Mesodermal cell (in vitro differentiated cells): ENCODE data around the gene ABCA13.

Experiments used
- H3K27ac ChIP-seq: 2 replicates; pipeline ENCODE4 v1.7.0; 2013; ENCODE audit warnings: mild to moderate bottlenecking, low read depth, low read length, moderate library complexity; ENCODE audit not compliant: severe bottlenecking
- H3K36me3 ChIP-seq: 2 replicates; pipeline ENCODE4 v1.7.1; 2013; ENCODE audit warnings: mild to moderate bottlenecking, low read length, moderate library complexity; ENCODE audit not compliant: control insufficient read depth, insufficient read depth
- H3K4me1 ChIP-seq: one replicate; pipeline ENCODE4 v1.7.1; 2013; ENCODE audit warnings: mild to moderate bottlenecking, low read length; ENCODE audit not compliant: insufficient read depth, control insufficient read depth, poor library complexity, severe bottlenecking
- H3K4me3 ChIP-seq: 2 replicates; pipeline ENCODE4 v1.7.0; 2013; ENCODE audit warnings: low read length, control low read depth, mild to moderate bottlenecking; ENCODE audit not compliant: insufficient read depth, poor library complexity, severe bottlenecking; ENCODE audit errors: extremely low read depth
- H3K9me3 ChIP-seq: 2 replicates; pipeline ENCODE4 v1.7.1; 2013; ENCODE audit warnings: mild to moderate bottlenecking, low read length, moderate library complexity; ENCODE audit not compliant: control insufficient read depth
- WGBS, 2 experiments: methylation state at CpG; one replicate each; pipeline ENCODE4 v1.1.5; 2013; ENCODE audit warnings: missing lambda C conversion rate in 2 of 2; ENCODE audit not compliant: insufficient coverage in 2 of 2; 5-methylcytosine and 5-hydroxymethylcytosine counted together

ABCA13 gene

DNA sequence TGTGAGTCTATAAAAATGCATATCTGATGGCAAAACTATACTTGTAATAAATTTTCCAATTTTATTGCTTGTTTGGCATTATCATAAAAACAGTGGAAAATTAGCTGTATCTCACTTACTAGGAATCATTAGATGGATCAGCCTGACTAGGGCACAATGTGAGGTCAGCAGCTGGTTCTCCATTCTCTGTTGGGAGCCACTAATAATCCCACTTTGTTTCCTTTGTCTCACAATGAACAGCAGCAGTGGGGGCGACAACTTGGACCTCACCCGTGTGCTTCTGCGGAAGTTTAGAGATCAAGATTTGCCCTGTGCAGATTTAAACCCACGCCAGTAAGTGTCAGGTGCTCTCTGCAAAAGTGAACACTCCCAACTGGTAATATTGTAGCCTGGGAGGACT, 295.5 kb downstream of the ABCA13 start:
- Histone ChIP-seq H3K27ac (no peak overlapping the region), H3K36me3 (no peaks in the 10 kb centered on the region), H3K9me3 (no peaks in the 10 kb centered on the region), H3K4me1 (no peaks in the 10 kb centered on the region), H3K4me3 (no peak overlapping the region)
- WGBS, 2 experiments = 64 to 88% methylated on average over 3 to 4 of the region's 4 CpGs

DNA sequence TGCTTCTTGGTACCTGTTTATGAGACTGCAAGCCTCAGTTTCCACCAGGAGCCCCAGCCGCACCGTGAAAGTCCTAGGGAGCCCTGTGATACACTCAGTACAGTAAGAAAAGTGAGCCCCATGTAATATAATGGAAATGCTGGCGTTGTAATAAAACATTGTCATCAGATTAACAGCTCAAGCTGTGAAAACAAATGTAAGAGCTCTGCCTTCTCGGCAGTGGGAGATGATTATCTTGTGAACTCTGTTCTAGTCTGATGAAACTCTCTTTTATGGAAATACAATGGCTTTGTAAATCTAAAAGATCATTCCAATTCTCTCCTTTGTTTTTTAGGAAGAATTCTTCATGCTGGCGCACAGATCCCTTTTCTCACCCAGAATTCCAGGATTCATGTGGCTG, 299.9 kb downstream of the ABCA13 start:
- Histone ChIP-seq H3K4me1 (peaks cover 2% of the 10 kb centered on the region), H3K4me3 (no peak overlapping the region), H3K9me3 (no peaks in the 10 kb centered on the region), H3K27ac (no peak overlapping the region), H3K36me3 (no peaks in the 10 kb centered on the region)
- 60 to 84% methylated on average over 3 of the region's 5 CpGs for WGBS, 2 experiments

- no peak overlapping the region for H3K4me3 ChIP-seq
- H3K36me3 ChIP-seq = no peaks in the 10 kb centered on the region
- H3K9me3 ChIP-seq = no peaks in the 10 kb centered on the region
- 93% methylated on average over 3 to 4 of the region's 4 CpGs for WGBS, 2 experiments
- H3K27ac ChIP-seq = no peak overlapping the region
- H3K4me1 ChIP-seq = peaks cover 2% of the 10 kb centered on the region
Observed at GRCh38 chr7:48472640-48473039, 301.4 kb downstream of the ABCA13 start.

DNA sequence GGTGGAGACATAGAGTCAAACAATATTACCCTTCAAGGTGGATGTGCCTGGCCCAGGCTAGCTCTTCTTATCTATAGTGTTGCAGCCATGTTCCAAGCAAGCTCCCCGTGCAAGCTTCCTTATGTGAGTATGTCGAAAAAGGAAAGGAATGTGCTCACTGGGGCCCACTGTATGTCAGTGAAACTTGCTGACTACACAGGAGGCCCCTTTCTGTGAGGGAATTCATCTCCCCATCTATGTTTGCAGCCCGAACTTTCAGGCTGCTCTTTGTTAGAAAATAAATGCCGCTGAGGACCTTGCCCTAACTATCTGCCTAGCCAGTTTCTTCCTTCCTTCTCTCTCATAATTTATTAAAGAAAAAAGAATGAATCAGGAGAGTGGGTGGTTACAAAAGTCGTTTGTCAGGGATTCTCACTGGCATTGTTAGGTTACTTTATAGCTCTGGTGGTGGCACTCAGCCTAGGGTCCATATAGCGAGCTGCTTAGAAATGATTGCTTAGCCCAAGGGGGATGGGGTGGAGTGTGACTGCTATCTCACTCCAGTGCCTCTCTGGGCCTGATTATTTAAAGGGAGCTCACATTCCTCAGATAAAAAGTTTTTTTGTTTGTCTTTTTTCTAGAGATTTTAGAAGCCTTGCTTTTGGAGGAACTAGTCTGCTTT, 302.1 kb downstream of the ABCA13 start:
- peaks cover 2% of the 10 kb centered on the region for H3K4me1 ChIP-seq
- H3K36me3 ChIP-seq = no peaks in the 10 kb centered on the region
- WGBS, 2 experiments = 52 to 68% methylated on average over 2 to 3 of the region's 6 CpGs
- no peaks in the 10 kb centered on the region for H3K9me3 ChIP-seq
- no peak overlapping the region for H3K4me3 ChIP-seq
- H3K27ac ChIP-seq = peak overlapping the region; percentile 36

GRCh38 chr7:48481235-48481634, 310.0 kb downstream of the ABCA13 start:
- Histone ChIP-seq H3K27ac (no peak overlapping the region), H3K36me3 (no peaks in the 10 kb centered on the region), H3K9me3 (no peaks in the 10 kb centered on the region), H3K4me1 (no peaks in the 10 kb centered on the region), H3K4me3 (no peak overlapping the region)
- WGBS, 2 experiments = no CpG with 5 or more reads among the region's 3 CpGs

DNA sequence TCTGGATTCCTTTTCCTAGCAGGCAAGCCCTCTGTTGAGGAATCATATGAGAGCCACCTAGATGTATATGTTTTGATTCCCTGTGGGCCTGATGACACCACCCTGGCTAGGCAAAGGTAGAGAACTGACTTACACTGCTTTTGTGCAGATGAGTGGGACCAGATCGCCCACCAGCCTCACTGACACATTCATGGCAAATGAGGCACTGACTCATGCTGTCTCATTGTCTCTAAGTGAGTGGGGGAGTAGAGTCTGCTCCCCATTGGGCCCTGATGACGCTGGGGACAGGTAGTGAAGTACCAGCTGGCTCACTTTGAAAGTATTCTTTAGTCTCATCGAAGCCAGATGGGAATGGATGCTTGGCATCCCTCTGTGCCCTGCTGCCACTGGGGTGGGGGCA, 326.3 kb downstream of the ABCA13 start:
- H3K4me1 ChIP-seq = no peaks in the 10 kb centered on the region
- no peaks in the 10 kb centered on the region for H3K36me3 ChIP-seq
- H3K27ac ChIP-seq = no peak overlapping the region
- no peaks in the 10 kb centered on the region for H3K9me3 ChIP-seq
- no peak overlapping the region for H3K4me3 ChIP-seq
- 83 to 93% methylated on average over 2 to 3 of the region's 3 CpGs for WGBS, 2 experiments

GRCh38 chr7:48502021-48502420, 330.8 kb downstream of the ABCA13 start:
- WGBS, 2 experiments = 100% methylated on average over 1 of the region's 4 CpGs; no CpG with 5 or more reads in 1 of the 2 experiments
- no peaks in the 10 kb centered on the region for H3K4me1 ChIP-seq
- no peak overlapping the region for H3K4me3 ChIP-seq
- H3K9me3 ChIP-seq = no peaks in the 10 kb centered on the region
- H3K27ac ChIP-seq = no peak overlapping the region
- H3K36me3 ChIP-seq = no peaks in the 10 kb centered on the region

DNA sequence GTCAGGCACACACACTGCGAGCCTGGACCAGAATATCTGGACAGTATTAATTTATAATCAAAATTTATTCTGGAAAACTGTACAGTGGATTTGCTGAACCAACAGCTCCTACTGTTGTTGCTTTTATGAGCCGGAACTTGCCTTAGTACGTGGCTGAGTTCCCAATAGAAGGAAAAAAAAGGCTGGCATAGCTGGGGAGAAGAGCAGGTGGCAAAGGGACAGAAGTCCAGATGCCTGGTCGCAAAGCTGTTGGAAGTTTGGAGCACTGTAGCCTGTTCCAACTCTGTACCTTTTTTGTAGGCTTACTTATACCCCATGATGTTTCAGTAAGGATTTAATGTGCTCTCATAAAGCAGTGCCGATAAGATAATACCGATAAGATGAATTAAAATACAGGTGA, 333.8 kb downstream of the ABCA13 start:
- Histone ChIP-seq H3K36me3 (no peaks in the 10 kb centered on the region), H3K4me1 (no peaks in the 10 kb centered on the region), H3K27ac (no peak overlapping the region), H3K9me3 (no peaks in the 10 kb centered on the region), H3K4me3 (no peak overlapping the region)
- WGBS, 2 experiments = 93 to 100% methylated on average over 5 of the region's 6 CpGs

DNA sequence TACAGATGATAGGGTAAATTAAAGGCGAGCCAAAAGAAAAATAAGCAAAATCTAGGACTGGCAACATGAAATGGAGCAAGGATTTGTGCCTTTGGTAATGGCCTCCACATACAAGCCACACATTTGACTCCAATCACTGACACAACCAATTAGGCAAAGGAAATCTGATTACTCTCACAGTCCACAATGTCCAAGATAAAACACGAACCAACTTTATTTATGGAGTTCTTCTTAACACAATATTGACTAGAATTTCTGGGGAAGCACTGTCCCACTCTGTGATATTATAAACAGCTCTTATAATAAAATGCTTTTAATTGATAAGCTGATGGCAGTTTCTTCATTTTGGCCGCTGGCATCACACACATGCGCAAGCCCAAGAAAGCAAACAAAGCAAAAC, 334.2 kb downstream of the ABCA13 start:
- no peak overlapping the region for H3K27ac ChIP-seq
- no peaks in the 10 kb centered on the region for H3K4me1 ChIP-seq
- no peaks in the 10 kb centered on the region for H3K9me3 ChIP-seq
- 60% methylated on average over 2 of the region's 4 CpGs; no CpG with 5 or more reads in 1 of the 2 experiments for whole genome bisulfite sequencing, 2 experiments
- no peaks in the 10 kb centered on the region for H3K36me3 ChIP-seq
- H3K4me3 ChIP-seq = no peak overlapping the region

DNA sequence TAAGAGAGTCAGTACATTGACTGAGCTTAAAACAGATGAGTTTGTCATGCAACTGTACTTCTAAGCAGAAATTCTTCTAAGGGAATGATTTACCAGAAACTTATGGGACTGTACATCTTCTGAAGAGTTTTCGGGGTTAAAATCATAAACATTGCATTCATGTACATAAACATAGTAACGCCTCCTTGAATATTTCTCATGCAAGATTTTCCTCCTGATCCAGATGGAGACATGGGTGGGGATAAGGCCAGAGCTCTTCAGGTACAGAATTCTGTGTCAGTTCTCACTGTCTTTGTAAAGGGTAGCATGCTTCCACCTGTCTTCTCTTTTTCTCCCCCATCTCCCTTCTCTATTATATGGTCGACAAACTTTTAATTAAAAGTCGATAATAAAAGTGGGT, 335.3 kb downstream of the ABCA13 start:
- Histone ChIP-seq H3K9me3 (no peaks in the 10 kb centered on the region), H3K36me3 (no peaks in the 10 kb centered on the region), H3K4me3 (no peak overlapping the region), H3K4me1 (no peaks in the 10 kb centered on the region), H3K27ac (no peak overlapping the region)
- no CpG with 5 or more reads among the region's 4 CpGs for WGBS, 2 experiments

DNA sequence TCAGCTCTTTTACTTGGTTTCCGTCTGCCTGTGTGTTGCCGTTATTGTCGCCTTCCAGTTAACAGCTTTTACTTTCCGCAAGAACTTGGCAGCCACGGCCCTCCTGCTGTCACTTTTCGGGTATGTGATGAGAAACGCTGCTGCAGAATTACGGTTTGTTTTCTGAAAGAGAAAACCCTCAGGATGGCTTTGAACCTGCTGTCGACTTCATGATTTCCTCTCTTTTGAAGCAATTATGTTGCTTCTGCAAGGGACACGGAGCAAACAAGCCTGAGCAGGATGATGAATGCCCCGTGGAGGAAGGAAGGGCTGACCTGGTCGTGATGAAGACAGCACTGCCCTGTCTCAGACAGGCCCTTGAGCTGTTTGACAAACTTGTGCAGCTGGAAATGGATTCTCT, 339.8 kb downstream of the ABCA13 start:
- Histone ChIP-seq H3K9me3 (no peaks in the 10 kb centered on the region), H3K4me3 (no peak overlapping the region), H3K36me3 (no peaks in the 10 kb centered on the region), H3K27ac (no peak overlapping the region), H3K4me1 (no peaks in the 10 kb centered on the region)
- WGBS, 2 experiments = 77 to 83% methylated on average over 12 of the region's 12 CpGs
